AG20443 (cell line): Measurements from ENCODE around the gene DCHS2.

Source experiments
- DNase-seq: peaks from one replicate; pipeline ENCODE4 v3.0.0; 2012; ENCODE audit warnings: low spot score, mixed read lengths

The DCHS2 gene

GRCh38 chr4:154194649-154195048 is 296.9 kb downstream of the DCHS2 start:
- no peak for DNase-seq

DNA sequence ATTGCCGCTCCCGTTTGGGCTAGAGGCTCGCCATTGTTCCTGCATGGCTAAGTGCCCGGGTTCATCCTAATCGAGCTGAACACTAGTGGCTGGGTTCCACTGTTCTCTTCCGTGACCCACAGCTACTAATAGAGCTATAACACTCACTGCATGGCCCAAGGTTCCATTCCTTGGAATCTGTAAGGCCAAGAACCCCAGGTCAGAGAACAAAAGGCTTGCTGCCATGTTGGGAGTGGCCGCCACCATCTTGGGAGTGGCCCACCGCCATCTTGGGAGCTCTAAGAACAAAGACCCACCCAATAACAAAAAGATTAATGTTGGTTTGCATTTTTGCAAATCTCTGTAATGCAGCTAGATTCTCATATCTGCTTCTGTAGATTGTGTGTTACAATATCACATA is 299.0 kb downstream of the DCHS2 start:
- DNase-seq, result no peak

GRCh38 chr4:154189346-154189745 is 302.3 kb downstream of the DCHS2 start:
- DNase-seq, result peak; percentile 58

DNA sequence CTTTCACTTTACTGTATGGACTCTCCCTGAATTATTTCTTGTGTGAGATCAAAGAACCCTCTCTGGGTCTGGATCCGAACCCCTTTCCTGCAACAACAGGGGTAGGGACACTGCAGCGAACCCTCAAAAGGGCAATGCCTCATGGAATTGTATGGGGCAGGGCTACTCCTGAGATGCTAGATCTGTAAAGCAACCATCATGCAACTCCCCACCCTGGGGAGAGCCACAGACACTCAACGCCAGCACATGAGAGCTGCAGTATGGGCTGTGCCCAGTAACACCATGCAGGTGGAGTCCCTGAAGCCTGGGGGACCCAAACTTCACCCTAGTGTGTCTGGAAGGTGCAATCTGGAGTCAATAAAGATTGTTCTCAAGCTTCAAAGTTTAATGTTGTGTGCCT is 304.7 kb downstream of the DCHS2 start:
- no peak for DNase-seq

- no peak for DNase-seq
Measured at GRCh38 chr4:154186035-154186434, 305.6 kb downstream of the DCHS2 start.

- DNase-seq, result no peak
Measured at GRCh38 chr4:154184238-154184637, 307.4 kb downstream of the DCHS2 start.

DNA sequence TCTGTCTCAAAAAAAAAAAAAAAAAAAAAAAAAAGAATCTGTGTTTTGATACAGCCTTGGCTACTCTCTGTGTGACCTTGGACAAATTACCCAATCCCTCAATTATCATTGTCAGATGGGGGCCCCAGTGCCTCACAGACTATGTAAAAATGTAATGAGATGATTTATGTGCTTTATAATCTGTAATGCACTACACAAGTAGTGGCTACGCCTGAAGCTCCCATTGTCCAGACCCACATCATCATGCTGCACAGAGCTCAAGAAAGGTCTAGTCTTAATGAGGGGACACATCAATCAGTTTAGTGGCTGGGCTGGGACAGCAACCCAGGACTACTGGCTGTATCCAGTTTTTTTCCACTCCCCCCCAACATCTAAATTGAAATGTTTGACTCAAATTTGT is 308.3 kb downstream of the DCHS2 start:
- DNase-seq, result no peak
